ENCODE results near the gene PLCH1. TPM values are rescaled to one million over a fixed set of nuclear protein-coding genes. Genes with fewer than 3 reads are reported as not detected.

The PLCH1 gene
- total RNA-seq, 1 experiment from 2014 or later: 3.8 TPM

DNA sequence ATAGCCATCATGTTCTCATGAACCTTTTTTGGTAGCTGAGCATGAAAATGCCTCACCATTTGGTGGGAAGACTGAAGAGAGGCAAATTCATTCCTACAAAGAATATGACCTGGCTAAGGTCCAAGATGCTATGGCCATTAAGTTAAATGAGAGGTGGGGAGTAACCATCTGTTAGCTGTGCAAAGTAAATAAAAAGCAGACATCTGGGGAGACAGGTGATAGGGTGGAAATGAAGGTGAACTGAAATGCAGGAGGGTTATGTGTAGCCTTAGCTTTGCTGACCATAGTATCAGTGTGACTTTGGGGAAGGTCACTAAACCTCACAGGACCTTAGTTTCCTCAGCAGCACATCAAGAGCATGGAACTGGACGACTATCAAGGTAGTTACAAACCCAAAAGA lies 340.4 kb downstream of the PLCH1 start:
- ATAC-seq (no peak), DNase-seq (ENCODE audit: low read depth, low spot score) (no peak)
- Histone ChIP-seq H2AFZ (ENCODE audit: low read depth, low read length, poor library complexity, severe bottlenecking) (no peak overlapping the region), H3K27ac (ENCODE audit: low read depth, low read length) (no peak overlapping the region), H3K36me3 (ENCODE audit: control insufficient read depth in 1 of 2, insufficient read depth in 2 of 2, low read length in 2 of 2) (no peaks in the 10 kb centered on the region), H4K20me1 (ENCODE audit: insufficient read depth) (no peaks in the 10 kb centered on the region), H3K4me3 (replicated peaks in 1 of 2; ENCODE audit: low read depth in 1 of 2, low read length in 2 of 2) (no peak overlapping the region), H3K79me2 (ENCODE audit: insufficient read depth, low read length) (no peaks in the 10 kb centered on the region), H3K27me3 (ENCODE audit: insufficient read depth, low read length) (no peaks in the 10 kb centered on the region), H3K9ac (ENCODE audit: low read length) (no peak overlapping the region), H3K4me2 (ENCODE audit: low read length) (no peak overlapping the region), H3K9me3 (ENCODE audit: control insufficient read depth in 1 of 2, insufficient read depth in 1 of 2, low read depth in 1 of 2, low read length in 2 of 2) (no peaks in the 10 kb centered on the region), H3K9me2 (ENCODE audit: insufficient read depth) (no peaks in the 10 kb centered on the region), H3K4me1 (ENCODE audit: control insufficient read depth in 1 of 2, insufficient read depth in 2 of 2, low read length in 2 of 2) (no peaks in the 10 kb centered on the region)
- no peak for TF ChIP-seq ELF1 (IDR thresholded peaks at IDR 0.05; ENCODE audit: borderline replicate concordance, low read depth)
- TF ChIP-seq CBX3 (IDR thresholded peaks at IDR 0.05; ENCODE audit: low read depth): no peak
- TF ChIP-seq, protein P1, sequence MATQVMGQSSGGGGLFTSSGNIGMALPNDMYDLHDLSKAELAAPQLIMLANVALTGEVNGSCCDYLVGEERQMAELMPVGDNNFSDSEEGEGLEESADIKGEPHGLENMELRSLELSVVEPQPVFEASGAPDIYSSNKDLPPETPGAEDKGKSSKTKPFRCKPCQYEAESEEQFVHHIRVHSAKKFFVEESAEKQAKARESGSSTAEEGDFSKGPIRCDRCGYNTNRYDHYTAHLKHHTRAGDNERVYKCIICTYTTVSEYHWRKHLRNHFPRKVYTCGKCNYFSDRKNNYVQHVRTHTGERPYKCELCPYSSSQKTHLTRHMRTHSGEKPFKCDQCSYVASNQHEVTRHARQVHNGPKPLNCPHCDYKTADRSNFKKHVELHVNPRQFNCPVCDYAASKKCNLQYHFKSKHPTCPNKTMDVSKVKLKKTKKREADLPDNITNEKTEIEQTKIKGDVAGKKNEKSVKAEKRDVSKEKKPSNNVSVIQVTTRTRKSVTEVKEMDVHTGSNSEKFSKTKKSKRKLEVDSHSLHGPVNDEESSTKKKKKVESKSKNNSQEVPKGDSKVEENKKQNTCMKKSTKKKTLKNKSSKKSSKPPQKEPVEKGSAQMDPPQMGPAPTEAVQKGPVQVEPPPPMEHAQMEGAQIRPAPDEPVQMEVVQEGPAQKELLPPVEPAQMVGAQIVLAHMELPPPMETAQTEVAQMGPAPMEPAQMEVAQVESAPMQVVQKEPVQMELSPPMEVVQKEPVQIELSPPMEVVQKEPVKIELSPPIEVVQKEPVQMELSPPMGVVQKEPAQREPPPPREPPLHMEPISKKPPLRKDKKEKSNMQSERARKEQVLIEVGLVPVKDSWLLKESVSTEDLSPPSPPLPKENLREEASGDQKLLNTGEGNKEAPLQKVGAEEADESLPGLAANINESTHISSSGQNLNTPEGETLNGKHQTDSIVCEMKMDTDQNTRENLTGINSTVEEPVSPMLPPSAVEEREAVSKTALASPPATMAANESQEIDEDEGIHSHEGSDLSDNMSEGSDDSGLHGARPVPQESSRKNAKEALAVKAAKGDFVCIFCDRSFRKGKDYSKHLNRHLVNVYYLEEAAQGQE (IDR thresholded peaks at IDR 0.05; ENCODE audit: low read depth): no peak
- TF ChIP-seq POLR2A (IDR thresholded peaks at IDR 0.05; ENCODE audit: borderline replicate concordance, extremely low read depth, insufficient read depth, insufficient read length): no peak
- TF ChIP-seq, protein P2, sequence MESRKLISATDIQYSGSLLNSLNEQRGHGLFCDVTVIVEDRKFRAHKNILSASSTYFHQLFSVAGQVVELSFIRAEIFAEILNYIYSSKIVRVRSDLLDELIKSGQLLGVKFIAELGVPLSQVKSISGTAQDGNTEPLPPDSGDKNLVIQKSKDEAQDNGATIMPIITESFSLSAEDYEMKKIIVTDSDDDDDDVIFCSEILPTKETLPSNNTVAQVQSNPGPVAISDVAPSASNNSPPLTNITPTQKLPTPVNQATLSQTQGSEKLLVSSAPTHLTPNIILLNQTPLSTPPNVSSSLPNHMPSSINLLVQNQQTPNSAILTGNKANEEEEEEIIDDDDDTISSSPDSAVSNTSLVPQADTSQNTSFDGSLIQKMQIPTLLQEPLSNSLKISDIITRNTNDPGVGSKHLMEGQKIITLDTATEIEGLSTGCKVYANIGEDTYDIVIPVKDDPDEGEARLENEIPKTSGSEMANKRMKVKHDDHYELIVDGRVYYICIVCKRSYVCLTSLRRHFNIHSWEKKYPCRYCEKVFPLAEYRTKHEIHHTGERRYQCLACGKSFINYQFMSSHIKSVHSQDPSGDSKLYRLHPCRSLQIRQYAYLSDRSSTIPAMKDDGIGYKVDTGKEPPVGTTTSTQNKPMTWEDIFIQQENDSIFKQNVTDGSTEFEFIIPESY (IDR thresholded peaks at IDR 0.05; ENCODE audit: extremely low read depth, insufficient replicate concordance, low read length): no peak
- TF ChIP-seq RAD21 (IDR thresholded peaks at IDR 0.05; ENCODE audit: low read depth): no peak
- no peak for TF ChIP-seq EZH2 (IDR thresholded peaks at IDR 0.05)
- TF ChIP-seq SRF (IDR thresholded peaks at IDR 0.05; ENCODE audit: low read depth): no peak
- no peak for TF ChIP-seq EZH2phosphoT487 (IDR thresholded peaks at IDR 0.05; ENCODE audit: borderline replicate concordance)
- no peak for TF ChIP-seq POLR2AphosphoS5 (IDR thresholded peaks at IDR 0.05; ENCODE audit: low read depth, low read length)
- TF ChIP-seq, protein P3, sequence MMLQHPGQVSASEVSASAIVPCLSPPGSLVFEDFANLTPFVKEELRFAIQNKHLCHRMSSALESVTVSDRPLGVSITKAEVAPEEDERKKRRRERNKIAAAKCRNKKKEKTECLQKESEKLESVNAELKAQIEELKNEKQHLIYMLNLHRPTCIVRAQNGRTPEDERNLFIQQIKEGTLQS (IDR thresholded peaks at IDR 0.05): no peak
- TF ChIP-seq SIN3A (IDR thresholded peaks at IDR 0.05; ENCODE audit: low read depth): no peak
- TF ChIP-seq JUND (IDR thresholded peaks at IDR 0.05): no peak
- no peak for TF ChIP-seq ZFX (IDR thresholded peaks at IDR 0.05)
- TF ChIP-seq YY1 (IDR thresholded peaks at IDR 0.05; ENCODE audit: extremely low read depth, insufficient replicate concordance, low read depth, low read length): no peak
- no peak for TF ChIP-seq SP1 (IDR thresholded peaks at IDR 0.05; ENCODE audit: low read depth)
- TF ChIP-seq TCF7L2 (IDR thresholded peaks at IDR 0.05; ENCODE audit: borderline replicate concordance, extremely low read depth, insufficient read depth, insufficient read length): no peak
- BruUV-seq (replicated peaks): no TSS peak
- ChIA-PET POLR2A (no interaction called here), RAD21 (ENCODE audit: low non-redundant PET in 1 of 2, low total read pairs in 2 of 2, uncharacterized antibody in 2 of 2, unreplicated experiment in 2 of 2) (no interaction called here), CTCF (no interaction called here)
- intact Hi-C loops (cut with micrococcal nuclease): no loop called here
